Measurements from ENCODE around the gene ITGB1. TPM values are rescaled to one million over a fixed set of nuclear protein-coding genes. Genes with fewer than 3 reads are reported as not detected.
"Not testable (repeated sequence)": the region's sequence is repeated elsewhere in the genome, so short reads cannot be mapped to it uniquely, and the experiment has no call there.

The ITGB1 gene
- total and polyA plus RNA-seq, 2 donors from 2014 or later = 156 to 410 TPM

- no peak for TF ChIP-seq CTCF (IDR thresholded peaks at IDR 0.05; ENCODE audit: borderline replicate concordance, extremely low read depth, insufficient read depth)
- intact Hi-C loops (cut with DNase I) = no loop called here
- H3K9ac ChIP-seq (ENCODE audit: low read length in 3 of 3) = no peak overlapping the region
- DNase-seq (no peak), FAIRE-seq (no peak)
- H3K36me3 ChIP-seq (ENCODE audit: control insufficient read depth in 2 of 3, insufficient read depth in 3 of 3, low read length in 3 of 3) = peaks cover 11 to 41% (median 23%) of the 10 kb centered on the region in 3 donors
- no peak overlapping the region for H3K27ac ChIP-seq (ENCODE audit: low read depth in 2 of 2, low read length in 2 of 2)
- no peaks in the 10 kb centered on the region for H3K4me1 ChIP-seq (ENCODE audit: control insufficient read depth in 2 of 3, insufficient read depth in 2 of 3, low read depth in 1 of 3, low read length in 3 of 3)
- no peaks in the 10 kb centered on the region for H3K27me3 ChIP-seq (ENCODE audit: control insufficient read depth, insufficient read depth, low read length)
- H3K9me3 ChIP-seq (ENCODE audit: control insufficient read depth in 2 of 3, insufficient read depth in 1 of 3, low read length in 3 of 3) = no peaks in the 10 kb centered on the region
- H3K4me3 ChIP-seq (ENCODE audit: low read length in 3 of 3) = no peak overlapping the region
These were observed 34.2 kb downstream of the ITGB1 start for GRCh38 chr10:32923849-32924248.

- H3K4me3 ChIP-seq (ENCODE audit: low read length in 3 of 3) = no peak overlapping the region
- DNase-seq (no peak), FAIRE-seq (no peak)
These were observed 34.9 kb downstream of the ITGB1 start for GRCh38 chr10:32923134-32923533.

GRCh38 chr10:32922170-32922569 is 35.9 kb downstream of the ITGB1 start:
- H3K36me3 ChIP-seq (ENCODE audit: control insufficient read depth in 2 of 3, insufficient read depth in 3 of 3, low read length in 3 of 3) = peaks cover 7 to 30% (median 25%) of the 10 kb centered on the region in 3 donors
- no peak for TF ChIP-seq CTCF (IDR thresholded peaks at IDR 0.05; ENCODE audit: borderline replicate concordance, extremely low read depth, insufficient read depth)
- no peaks in the 10 kb centered on the region for H3K4me1 ChIP-seq (ENCODE audit: control insufficient read depth in 2 of 3, insufficient read depth in 2 of 3, low read depth in 1 of 3, low read length in 3 of 3)
- H3K4me3 ChIP-seq (ENCODE audit: low read length in 3 of 3) = no peak overlapping the region
- no peaks in the 10 kb centered on the region for H3K27me3 ChIP-seq (ENCODE audit: control insufficient read depth, insufficient read depth, low read length)
- intact Hi-C loops (cut with DNase I) = no loop called here
- H3K9me3 ChIP-seq (ENCODE audit: control insufficient read depth in 2 of 3, insufficient read depth in 1 of 3, low read length in 3 of 3) = no peaks in the 10 kb centered on the region
- H3K27ac ChIP-seq (ENCODE audit: low read depth in 2 of 2, low read length in 2 of 2) = no peak overlapping the region
- no peak overlapping the region for H3K9ac ChIP-seq (ENCODE audit: low read length in 3 of 3)
- DNase-seq = no peak
- FAIRE-seq = no peak

More at GRCh38 chr10:32923134-32923533, 34.9 kb downstream of the ITGB1 start:
- no peak for TF ChIP-seq CTCF (IDR thresholded peaks at IDR 0.05; ENCODE audit: borderline replicate concordance, extremely low read depth, insufficient read depth)
- Histone ChIP-seq H3K27ac (ENCODE audit: low read depth in 2 of 2, low read length in 2 of 2) (no peak overlapping the region), H3K4me1 (ENCODE audit: control insufficient read depth in 2 of 3, insufficient read depth in 2 of 3, low read depth in 1 of 3, low read length in 3 of 3) (no peaks in the 10 kb centered on the region), H3K9ac (ENCODE audit: low read length in 3 of 3) (no peak overlapping the region), H3K27me3 (ENCODE audit: control insufficient read depth, insufficient read depth, low read length) (no peaks in the 10 kb centered on the region), H3K36me3 (ENCODE audit: control insufficient read depth in 2 of 3, insufficient read depth in 3 of 3, low read length in 3 of 3) (peaks cover 8 to 40% (median 26%) of the 10 kb centered on the region in 3 donors), H3K9me3 (ENCODE audit: control insufficient read depth in 2 of 3, insufficient read depth in 1 of 3, low read length in 3 of 3) (no peaks in the 10 kb centered on the region)
- intact Hi-C loops (cut with DNase I) = no loop called here

GRCh38 chr10:32917817-32918216 is 40.2 kb downstream of the ITGB1 start:
- H3K36me3 ChIP-seq (ENCODE audit: control insufficient read depth in 2 of 3, insufficient read depth in 3 of 3, low read length in 3 of 3); intact Hi-C loops (cut with DNase I); H3K27me3 ChIP-seq (ENCODE audit: control insufficient read depth, insufficient read depth, low read length); H3K4me3 ChIP-seq (ENCODE audit: low read length in 3 of 3); FAIRE-seq; H3K4me1 ChIP-seq (ENCODE audit: control insufficient read depth in 2 of 3, insufficient read depth in 2 of 3, low read depth in 1 of 3, low read length in 3 of 3); H3K9me3 ChIP-seq (ENCODE audit: control insufficient read depth in 2 of 3, insufficient read depth in 1 of 3, low read length in 3 of 3); H3K27ac ChIP-seq (ENCODE audit: low read depth in 2 of 2, low read length in 2 of 2); DNase-seq; H3K9ac ChIP-seq (ENCODE audit: low read length in 3 of 3): not testable (repeated sequence)
